ENCODE data around the gene ZNF791.
"Not testable (repeated sequence)": the region's sequence is repeated elsewhere in the genome, so short reads cannot be mapped to it uniquely, and the experiment has no call there.

ZNF791 gene

GRCh38 chr19:12636631-12637030 lies 25.9 kb downstream of the ZNF791 start:
- DNase-seq, result no peak

GRCh38 chr19:12638611-12639182 lies 28.0 kb downstream of the ZNF791 start:
- no peak for DNase-seq

GRCh38 chr19:12639901-12640613 lies 29.3 kb downstream of the ZNF791 start:
- DNase-seq, result peak; percentile 41

GRCh38 chr19:12641456-12641855 lies 30.7 kb downstream of the ZNF791 start:
- no peak for DNase-seq

GRCh38 chr19:12642506-12642905 lies 31.8 kb downstream of the ZNF791 start:
- DNase-seq, result no peak

GRCh38 chr19:12643716-12644115 lies 33.0 kb downstream of the ZNF791 start:
- not testable (repeated sequence) for DNase-seq

- DNase-seq, result no peak
These were observed 35.8 kb downstream of the ZNF791 start for GRCh38 chr19:12646551-12646950.

- no peak for DNase-seq
These were observed 36.3 kb downstream of the ZNF791 start for GRCh38 chr19:12647047-12647446.

- no peak for DNase-seq
These were observed 36.9 kb downstream of the ZNF791 start for GRCh38 chr19:12647490-12648071.

- DNase-seq, result no peak
These were observed 37.4 kb downstream of the ZNF791 start for GRCh38 chr19:12648088-12648487.

GRCh38 chr19:12649941-12650340 lies 39.2 kb downstream of the ZNF791 start:
- DNase-seq, result no peak

- no peak for DNase-seq
These were observed 41.5 kb downstream of the ZNF791 start for GRCh38 chr19:12652219-12652618.

GRCh38 chr19:12655546-12655945 lies 44.8 kb downstream of the ZNF791 start:
- no peak for DNase-seq

- DNase-seq, result no peak
These were observed 46.3 kb downstream of the ZNF791 start for GRCh38 chr19:12656899-12657571.

GRCh38 chr19:12657966-12658365 lies 47.2 kb downstream of the ZNF791 start:
- no peak for DNase-seq

GRCh38 chr19:12660980-12661379 lies 50.3 kb downstream of the ZNF791 start:
- no peak for DNase-seq

- no peak for DNase-seq
These were observed 53.9 kb downstream of the ZNF791 start for GRCh38 chr19:12664406-12665280.

GRCh38 chr19:12665281-12665573 lies 54.5 kb downstream of the ZNF791 start:
- DNase-seq, result no peak

- DNase-seq, result no peak
These were observed 55.0 kb downstream of the ZNF791 start for GRCh38 chr19:12665671-12666264.

- peak; percentile 72 for DNase-seq
These were observed 55.7 kb downstream of the ZNF791 start, which contains the start of the genes MAN2B1 and WDR83 for GRCh38 chr19:12666265-12667048. TSS of gene MAN2B1 (minus strand) at chr19:12666742. CDS start at chr19:12666701, 41 bp downstream. TSS of gene WDR83 (plus strand) at chr19:12666807. CDS start at chr19:12669791, 2,984 bp downstream.

- no peak for DNase-seq
These were observed 57.1 kb downstream of the ZNF791 start for GRCh38 chr19:12667731-12668302.

Data from NCI-H510A treated with DMSO at 0.1 percent for 48 hours (cell line).